K562 (cell line): ENCODE data around the gene RNF44. TPM values are rescaled to one million over a fixed set of nuclear protein-coding genes. Genes with fewer than 3 reads are reported as not detected.

Experiments used
- ATAC-seq: fragments of 200-7000 bp; cut with Tn5 transposase; 3 replicates; pipeline ENCODE4 v1.9.1; 2020; ENCODE audit warnings: moderate library complexity
- BruUV-seq: library from RNA; stranded (reverse); fragments of 400-500 nt; replicated peaks from 2 replicates; lab custom pipeline; 2021; lab: Mats Ljungman, UMichigan
- CTCF ChIA-PET: fragments of 300-600 bp; formaldehyde crosslinking; extraction: SDS; loops from one replicate; lab custom pipeline; 2021; ENCODE audit warnings: low intra/inter-chr PET ratio; lab: Yijun Ruan, JAX
- POLR2A ChIA-PET: fragments of 300-600, 350-650 bp; sonication (Branson Sonifier 250); formaldehyde crosslinking; extraction: SDS; loops from one replicate; lab custom pipeline; 2021; ENCODE audit warnings: antibody characterized with exemption, inconsistent platforms; lab: Yijun Ruan, JAX
- DNase-seq, 4 experiments: peaks; one replicate each; pipeline versions ENCODE4 v3.0.0 to v3.0.0-alpha.2; 2011 to 2018; ENCODE audit warnings: low spot score in 3 of 4, mixed read lengths in 3 of 4; ENCODE audit errors: extremely low read depth in 1 of 4
- FAIRE-seq: peaks from 2 replicates; lab custom pipeline; 2011; peaks lifted over from hg19 to GRCh38; lab: Jason Lieb, UNC
- H2AFZ ChIP-seq: 2 replicates; pipeline ENCODE4 v1.6.0; 2011; ENCODE audit warnings: low read depth, low read length, control low read depth, inconsistent platforms
- H3K27ac ChIP-seq: fragments of 200-600 bp; 3 replicates; pipeline ENCODE4 v1.8.0; 2011; ENCODE audit warnings: low read depth, mild to moderate bottlenecking, control low read depth, inconsistent platforms, low read length, moderate library complexity, mixed read lengths; ENCODE audit errors: extremely low read depth
- H3K27me3 ChIP-seq, 2 experiments: fragments of 300-600 bp in 1 of 2; 2 replicates in 1 of 2; 3 replicates in 1 of 2; pipeline versions ENCODE4 v1.6.0 to v1.8.0; 2011; ENCODE audit warnings: inconsistent platforms in 2 of 2, low read length in 2 of 2, mild to moderate bottlenecking in 1 of 2, mixed read lengths in 1 of 2, moderate library complexity in 1 of 2; ENCODE audit not compliant: control insufficient read depth in 2 of 2, insufficient read depth in 2 of 2
- H3K36me3 ChIP-seq: fragments of 300-600 bp; 3 replicates; pipeline ENCODE4 v1.8.0; 2011; ENCODE audit warnings: mild to moderate bottlenecking, low read length, inconsistent platforms; ENCODE audit not compliant: control insufficient read depth, insufficient read depth
- H3K4me1 ChIP-seq, 2 experiments: fragments of 200-600 bp in 1 of 2; replicated peaks in 1 of 2; 2 replicates in 1 of 2; 3 replicates in 1 of 2; pipeline versions ENCODE4 v1.5.1 to v1.8.0; 2011; ENCODE audit warnings: inconsistent platforms in 2 of 2, low read length in 2 of 2, mild to moderate bottlenecking in 1 of 2, mixed read lengths in 1 of 2, moderate library complexity in 1 of 2; ENCODE audit not compliant: control insufficient read depth in 2 of 2, insufficient read depth in 2 of 2
- H3K4me2 ChIP-seq: 2 replicates; pipeline ENCODE4 v1.6.1; 2011; ENCODE audit warnings: low read length, control low read depth, inconsistent platforms, mixed read lengths; ENCODE audit not compliant: insufficient read depth
- H3K4me3 ChIP-seq: fragments of 200-600 bp; sonication (generic), shearing (Covaris generic); 2 replicates; pipeline ENCODE4 v1.5.1; 2016; ENCODE audit warnings: control low read depth, inconsistent platforms
- H3K79me2 ChIP-seq: fragments of 200-600 bp; 3 replicates; pipeline ENCODE4 v1.8.0; 2011; ENCODE audit warnings: low read length, inconsistent platforms; ENCODE audit not compliant: control insufficient read depth, insufficient read depth
- H3K9ac ChIP-seq, 2 experiments: 2 replicates each; pipeline versions ENCODE4 v1.6.0 to v1.6.1; 2011; ENCODE audit warnings: low read depth in 2 of 2, low read length in 2 of 2, control low read depth in 1 of 2, inconsistent platforms in 1 of 2, mild to moderate bottlenecking in 1 of 2, mixed read lengths in 1 of 2; ENCODE audit not compliant: insufficient read depth in 1 of 2
- H3K9me1 ChIP-seq: one replicate; pipeline ENCODE4 v1.6.0; 2011; ENCODE audit warnings: inconsistent platforms, mild to moderate bottlenecking, low read length, moderate library complexity; ENCODE audit not compliant: control insufficient read depth, insufficient read depth
- H3K9me3 ChIP-seq: replicated peaks from 2 replicates; pipeline ENCODE4 v1.5.1; 2011; ENCODE audit warnings: low read depth, low read length, inconsistent platforms; ENCODE audit not compliant: control insufficient read depth, insufficient read depth
- H4K20me1 ChIP-seq: replicated peaks from 2 replicates; pipeline ENCODE4 v1.6.1; 2011; ENCODE audit warnings: low read length, inconsistent platforms, mixed read lengths; ENCODE audit not compliant: control insufficient read depth, insufficient read depth
- ARID2 ChIP-seq: fragments of 450-650 bp; IDR thresholded peaks from 2 replicates; pipeline ENCODE4 v1.6.1; 2017; ENCODE audit warnings: antibody characterized with exemption, mild to moderate bottlenecking
- ATF7 ChIP-seq: fragments of 450-650 bp; IDR thresholded peaks from 2 replicates; pipeline ENCODE4 v1.7.1; 2014; ENCODE audit warnings: mild to moderate bottlenecking, moderate library complexity
- CREBBP ChIP-seq: IDR thresholded peaks from one replicate; pipeline ENCODE4 v1.6.1; 2012; ENCODE audit warnings: low read depth, mild to moderate bottlenecking, control low read depth, inconsistent platforms, low read length
- CSDE1 ChIP-seq, 2 experiments: fragments of 450-650 bp; IDR thresholded peaks; 2 replicates each; pipeline ENCODE4 v1.6.1; 2016; ENCODE audit warnings: mild to moderate bottlenecking in 1 of 2
- DNMT1 ChIP-seq: fragments of 450-650 bp; IDR thresholded peaks from 2 replicates; pipeline ENCODE4 v1.6.1; 2016; ENCODE audit warnings: antibody characterized with exemption, mild to moderate bottlenecking
- EGR1 ChIP-seq: fragments of 450-650 bp; conservative IDR thresholded peaks from 2 replicates; pipeline ENCODE4 v1.6.1; 2017; ENCODE audit warnings: mild to moderate bottlenecking
- FOXA3 ChIP-seq, 2 experiments: fragments of 450-650 bp in 1 of 2; sonication (generic) in 1 of 2; formaldehyde crosslinking; IDR thresholded peaks in 1 of 2; conservative IDR thresholded peaks in 1 of 2; 2 replicates each; pipeline versions ENCODE4 v1.4.0 to v1.8.0; 2020 to 2022; ENCODE audit warnings: mild to moderate bottlenecking in 2 of 2, missing genetic modification reagents in 1 of 2
- FOXP1 ChIP-seq: sonication (generic); formaldehyde crosslinking; IDR thresholded peaks from 2 replicates; pipeline ENCODE4 v1.8.0; 2022; ENCODE audit warnings: mild to moderate bottlenecking, missing genetic modification reagents
- GTF2F1 ChIP-seq: IDR thresholded peaks from 2 replicates; pipeline ENCODE4 v1.6.1; 2011; ENCODE audit warnings: low read depth, low read length, improper control_type of control experiment
- HDAC8 ChIP-seq: fragments of 450-650 bp; IDR thresholded peaks from 2 replicates; pipeline ENCODE4 v1.6.1; 2016; ENCODE audit warnings: mild to moderate bottlenecking, missing genetic modification characterization, moderate library complexity, missing compliant biosample characterization
- KLF10 ChIP-seq: fragments of 250-450 bp; sonication (Bioruptor Pico); IDR thresholded peaks from 2 replicates; pipeline ENCODE4 v1.6.1; 2021; ENCODE audit warnings: matching md5 sums
- KLF13 ChIP-seq: fragments of 450-650 bp; IDR thresholded peaks from 2 replicates; pipeline ENCODE4 v1.6.1; 2016; ENCODE audit warnings: missing genetic modification characterization, low read depth, mild to moderate bottlenecking, missing compliant biosample characterization, moderate library complexity, borderline replicate concordance
- MTA1 ChIP-seq: fragments of 450-650 bp; IDR thresholded peaks from 2 replicates; pipeline ENCODE4 v1.6.1; 2017; ENCODE audit warnings: borderline replicate concordance
- NFATC3 ChIP-seq: fragments of 450-650 bp; IDR thresholded peaks from 2 replicates; pipeline ENCODE4 v1.6.1; 2017; ENCODE audit warnings: mild to moderate bottlenecking
- NFIX ChIP-seq: fragments of 250-450 bp; sonication (Bioruptor Pico); IDR thresholded peaks from 2 replicates; pipeline ENCODE4 v1.4.0; 2020; ENCODE audit warnings: low read depth, mild to moderate bottlenecking, moderate library complexity
- PCBP1 ChIP-seq: fragments of 200-400 bp; formaldehyde crosslinking; IDR thresholded peaks from 2 replicates; pipeline ENCODE4 v1.6.1; 2018; ENCODE audit warnings: mild to moderate bottlenecking, low read depth, low read length; ENCODE audit not compliant: poor library complexity, severe bottlenecking
- PPARD ChIP-seq: fragments of 250-450 bp; sonication (Bioruptor Pico); IDR thresholded peaks from 2 replicates; pipeline ENCODE4 v1.8.0; 2022; ENCODE audit warnings: inconsistent platforms, mild to moderate bottlenecking, moderate library complexity
- PTRF ChIP-seq: fragments of 450-650 bp; IDR thresholded peaks from 2 replicates; pipeline ENCODE4 v1.6.1; 2016; ENCODE audit warnings: mild to moderate bottlenecking, missing genetic modification characterization, missing compliant biosample characterization
- TCF3 ChIP-seq: sonication (generic); formaldehyde crosslinking; IDR thresholded peaks from 2 replicates; pipeline ENCODE4 v1.4.0; 2020; ENCODE audit warnings: mild to moderate bottlenecking, missing genetic modification reagents
- TOE1 ChIP-seq, 2 experiments: fragments of 450-650 bp in 1 of 2; sonication (generic) in 1 of 2; formaldehyde crosslinking in 1 of 2; IDR thresholded peaks; 2 replicates each; pipeline versions ENCODE4 v1.7.1 to v1.8.0; 2016 to 2022; ENCODE audit warnings: borderline replicate concordance in 2 of 2, mild to moderate bottlenecking in 2 of 2, antibody characterized with exemption in 1 of 2, inconsistent platforms in 1 of 2, low read depth in 1 of 2, missing genetic modification reagents in 1 of 2, moderate library complexity in 1 of 2
- ZC3H11A ChIP-seq: IDR thresholded peaks from 2 replicates; pipeline ENCODE4 v1.6.1; 2012; ENCODE audit warnings: low read depth, low read length, improper control_type of control experiment
- ZC3H8 ChIP-seq: fragments of 450-650 bp; IDR thresholded peaks from 2 replicates; pipeline ENCODE4 v1.6.1; 2017
- WGBS: fragments of 100-300 bp; shearing (Covaris generic); methylation state at CpG from one replicate; pipeline ENCODE4 v1.1.6; 2016; ENCODE audit warnings: low coverage, mixed read lengths; ENCODE audit not compliant: insufficient coverage; ENCODE audit errors: missing lambda C conversion rate; 5-methylcytosine and 5-hydroxymethylcytosine counted together
- in situ Hi-C: fragments of 300-500 bp; cut with MboI; formaldehyde crosslinking; loops from 4 replicates; pipeline ENCODE4 v1.15.0; 2018; ENCODE audit warnings: inconsistent platforms, mixed read lengths
- intact Hi-C: fragments of 100-400 bp; cut with micrococcal nuclease; formaldehyde crosslinking; loops from 2 replicates; pipeline ENCODE4 v1.14.2; 2022
- polyA plus RNA-seq, 8 experiments: library from polyadenylated mRNA; depleted of rRNA in 4 of 8; stranded (reverse) in 5 of 8; unstranded in 3 of 8; fragments of >200 nt; fragmentation: Nextera tagmentation in 2 of 8; fragmentation: Illumina TruSeq in 1 of 8; extraction: Ambion mirVana in 2 of 8; extraction: Trizol in 1 of 8; gene quantifications; 2 replicates each; pipeline versions ENCODE4 v1.2.1 to v1.2.3, GENCODE V29; 2011 to 2014; ENCODE audit warnings: inconsistent platforms in 1 of 8, missing spikeins in 1 of 8
- total RNA-seq, 7 experiments: library from RNA; depleted of rRNA in 6 of 7; stranded (reverse); fragments of >200 nt in 6 of 7; fragmentation: Illumina TruSeq in 2 of 7; extraction: Trizol in 2 of 7; gene quantifications; 2 replicates each; pipeline versions ENCODE4 v1.2.1 to v1.2.3, GENCODE V29; 2011 to 2021; ENCODE audit warnings: low replicate concordance in 1 of 7
- TF ChIP-seq, protein P1 (sequence below): fragments of 250-450 bp; sonication (Bioruptor Pico); IDR thresholded peaks from 2 replicates; pipeline ENCODE4 v1.4.0; 2020; ENCODE audit warnings: mild to moderate bottlenecking

The RNF44 gene
- total and polyA plus RNA-seq, 9 of the 15 experiments (the other 6 are each of a cell fraction or from before 2014, with no cell fraction given) = 1.6 to 82.6 (median 7.4) TPM

DNA sequence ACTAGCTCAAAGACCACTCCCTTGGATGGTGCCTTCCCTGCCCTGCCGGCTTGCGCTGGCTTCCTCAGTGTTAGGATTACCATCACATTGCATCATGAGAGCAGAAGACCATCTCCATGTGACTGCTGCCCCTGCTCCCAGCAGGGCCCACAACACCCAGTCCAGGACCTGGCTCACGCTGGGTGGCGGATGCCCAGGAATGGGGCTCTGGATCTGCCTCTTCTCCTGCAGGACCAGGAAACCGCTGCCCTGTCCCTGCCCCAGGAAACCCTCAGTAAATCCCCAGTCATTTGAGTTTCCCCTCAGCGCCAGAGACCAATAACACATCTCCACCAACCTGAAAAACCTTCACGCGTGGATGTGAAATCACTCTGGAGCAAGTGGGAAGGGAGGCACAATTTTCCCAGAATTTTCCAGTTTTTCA is 3.3 kb upstream of the RNF44 start:
- H3K36me3 ChIP-seq = peaks cover under 1% of the 10 kb centered on the region; the same call in 2 of the 3 replicates
- no peaks in the 10 kb centered on the region for H3K9me1 ChIP-seq
- ChIA-PET POLR2A (interaction anchor here (1.1 to 1.6 kb wide), 3 partner anchors 16 to 462 kb away, joined by 3 to 4 read pairs (median 4); no protein-coding TSS in a partner anchor), CTCF (no interaction called here)
- H3K4me1 ChIP-seq = peaks cover 43 to 54% of the 10 kb centered on the region in 2 experiments
- DNase-seq (peak in 1 of 4 experiments; percentile 41), FAIRE-seq (no peak), ATAC-seq (no peak)
- H3K79me2 ChIP-seq = peaks cover 36% of the 10 kb centered on the region
- no peak overlapping the region for H3K4me3 ChIP-seq
- peak overlapping the region; percentile 75 to 94; a peak in 3 of 4 replicates for H3K9ac ChIP-seq
- no peaks in the 10 kb centered on the region for H3K9me3 ChIP-seq
- no peaks in the 10 kb centered on the region for H4K20me1 ChIP-seq
- no peak overlapping the region for H3K4me2 ChIP-seq
- intact Hi-C loops (no loop called here), in situ Hi-C loops (no loop called here)
- H3K27ac ChIP-seq = no peak overlapping the region; the same call in 2 of the 3 replicates
- 55% methylated on average over 7 of the region's 8 CpGs for WGBS
- H2AFZ ChIP-seq = no peak overlapping the region
- no TSS peak for BruUV-seq
- H3K27me3 ChIP-seq = no peaks in the 10 kb centered on the region
- TF ChIP-seq EGR1 = no peak
- no peak for TF ChIP-seq TCF3 (CRISPR knock-in tag)
- TF ChIP-seq KLF10 (CRISPR knock-in tag) = no peak
- no peak for TF ChIP-seq NFATC3
- no peak for TF ChIP-seq PCBP1
- no peak for TF ChIP-seq NFIX (CRISPR knock-in tag)
- TF ChIP-seq ATF7 = peak; percentile 82
- no peak for TF ChIP-seq CREBBP
- TF ChIP-seq DNMT1 = no peak
- no peak for TF ChIP-seq ZC3H8
- TF ChIP-seq GTF2F1 = no peak
- TF ChIP-seq TOE1 (IDR thresholded peaks at IDR 0.05; ENCODE audit: borderline replicate concordance) = no peak
- TF ChIP-seq TOE1 (CRISPR knock-in tag; IDR thresholded peaks at IDR 0.05; ENCODE audit: borderline replicate concordance, low read depth) = no peak
- TF ChIP-seq KLF13 (tag) = no peak
- TF ChIP-seq MTA1 = no peak
- TF ChIP-seq HDAC8 (tag) = no peak; the same call in 1 of the 2 replicates
- no peak for TF ChIP-seq PTRF (tag)
- no peak for TF ChIP-seq FOXP1 (CRISPR knock-in tag)
- TF ChIP-seq, protein P1, sequence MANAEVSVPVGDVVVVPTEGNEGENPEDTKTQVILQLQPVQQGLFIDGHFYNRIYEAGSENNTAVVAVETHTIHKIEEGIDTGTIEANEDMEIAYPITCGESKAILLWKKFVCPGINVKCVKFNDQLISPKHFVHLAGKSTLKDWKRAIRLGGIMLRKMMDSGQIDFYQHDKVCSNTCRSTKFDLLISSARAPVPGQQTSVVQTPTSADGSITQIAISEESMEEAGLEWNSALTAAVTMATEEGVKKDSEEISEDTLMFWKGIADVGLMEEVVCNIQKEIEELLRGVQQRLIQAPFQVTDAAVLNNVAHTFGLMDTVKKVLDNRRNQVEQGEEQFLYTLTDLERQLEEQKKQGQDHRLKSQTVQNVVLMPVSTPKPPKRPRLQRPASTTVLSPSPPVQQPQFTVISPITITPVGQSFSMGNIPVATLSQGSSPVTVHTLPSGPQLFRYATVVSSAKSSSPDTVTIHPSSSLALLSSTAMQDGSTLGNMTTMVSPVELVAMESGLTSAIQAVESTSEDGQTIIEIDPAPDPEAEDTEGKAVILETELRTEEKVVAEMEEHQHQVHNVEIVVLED (CRISPR knock-in tag) = 0 out of 2 replicates have a peak, but pooled peaks have one; percentile 17
- no peak; a peak in 1 of 4 replicates for TF ChIP-seq FOXA3 (CRISPR knock-in tag; conservative IDR thresholded peaks at IDR 0.05 in 1 of 2, IDR thresholded peaks at IDR 0.05 in 1 of 2)
- TF ChIP-seq PPARD (CRISPR knock-in tag) = no peak
- no peak for TF ChIP-seq ZC3H11A
- TF ChIP-seq ARID2 = no peak
- TF ChIP-seq CSDE1 (IDR thresholded peaks at IDR 0.05) = no peak
